Measurements from ENCODE around the gene CDC42EP2. TPM values are rescaled to one million over a fixed set of nuclear protein-coding genes. Genes with fewer than 3 reads are reported as not detected.

The CDC42EP2 gene
- total and polyA plus RNA-seq, 2 of the 13 experiments (the other 11 are each of a cell fraction or from before 2014, with no cell fraction given) = 2.3 to 7.1 TPM

DNA sequence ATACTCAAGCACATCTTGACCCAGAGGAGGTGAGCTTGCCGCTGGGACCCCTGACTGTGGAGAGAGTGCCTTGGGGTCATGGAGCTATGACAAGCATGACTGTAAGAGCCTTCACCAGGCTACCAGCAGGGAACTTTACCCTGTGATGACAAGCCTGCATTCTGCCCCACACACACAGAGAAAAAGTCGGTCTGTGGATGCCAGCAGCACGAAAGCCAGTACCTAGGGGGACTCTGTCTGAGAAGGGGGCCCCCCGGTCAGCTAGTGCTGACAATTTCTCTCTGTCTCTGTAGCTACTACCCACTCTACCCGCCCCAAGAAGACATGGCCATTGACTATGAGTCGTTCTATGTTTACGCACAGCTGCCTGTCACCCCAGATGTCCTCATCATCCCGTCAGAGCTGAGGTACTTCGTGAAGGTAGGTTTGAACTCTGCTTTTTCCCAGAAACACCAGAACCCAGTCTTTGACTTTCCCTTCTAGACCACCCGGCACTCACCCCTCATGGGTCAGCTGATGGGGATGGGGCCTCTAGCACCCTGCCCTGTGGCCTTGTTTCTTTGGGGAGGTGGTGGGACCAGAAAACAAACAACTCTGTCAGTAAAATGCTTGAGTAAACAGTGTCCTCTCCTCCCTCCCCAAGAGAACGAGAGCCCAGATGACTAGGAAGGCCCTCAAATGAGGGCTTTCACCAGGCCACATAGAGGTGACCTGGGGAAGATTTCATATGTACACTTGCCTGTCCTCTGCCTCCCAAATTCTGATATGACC, 18.9 kb upstream of the CDC42EP2 start (continued):
- TF ChIP-seq, protein P1, sequence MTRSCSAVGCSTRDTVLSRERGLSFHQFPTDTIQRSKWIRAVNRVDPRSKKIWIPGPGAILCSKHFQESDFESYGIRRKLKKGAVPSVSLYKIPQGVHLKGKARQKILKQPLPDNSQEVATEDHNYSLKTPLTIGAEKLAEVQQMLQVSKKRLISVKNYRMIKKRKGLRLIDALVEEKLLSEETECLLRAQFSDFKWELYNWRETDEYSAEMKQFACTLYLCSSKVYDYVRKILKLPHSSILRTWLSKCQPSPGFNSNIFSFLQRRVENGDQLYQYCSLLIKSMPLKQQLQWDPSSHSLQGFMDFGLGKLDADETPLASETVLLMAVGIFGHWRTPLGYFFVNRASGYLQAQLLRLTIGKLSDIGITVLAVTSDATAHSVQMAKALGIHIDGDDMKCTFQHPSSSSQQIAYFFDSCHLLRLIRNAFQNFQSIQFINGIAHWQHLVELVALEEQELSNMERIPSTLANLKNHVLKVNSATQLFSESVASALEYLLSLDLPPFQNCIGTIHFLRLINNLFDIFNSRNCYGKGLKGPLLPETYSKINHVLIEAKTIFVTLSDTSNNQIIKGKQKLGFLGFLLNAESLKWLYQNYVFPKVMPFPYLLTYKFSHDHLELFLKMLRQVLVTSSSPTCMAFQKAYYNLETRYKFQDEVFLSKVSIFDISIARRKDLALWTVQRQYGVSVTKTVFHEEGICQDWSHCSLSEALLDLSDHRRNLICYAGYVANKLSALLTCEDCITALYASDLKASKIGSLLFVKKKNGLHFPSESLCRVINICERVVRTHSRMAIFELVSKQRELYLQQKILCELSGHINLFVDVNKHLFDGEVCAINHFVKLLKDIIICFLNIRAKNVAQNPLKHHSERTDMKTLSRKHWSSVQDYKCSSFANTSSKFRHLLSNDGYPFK (CRISPR knock-in tag; IDR thresholded peaks at IDR 0.05; ENCODE audit: borderline replicate concordance) = no peak
- peak; percentile 12; the same call in 1 of the 2 replicates for TF ChIP-seq NCOA2 (CRISPR knock-in tag; IDR thresholded peaks at IDR 0.05)
- peak; percentile 48 for TF ChIP-seq FOXA3 (CRISPR knock-in tag; IDR thresholded peaks at IDR 0.05)
- TF ChIP-seq ZNF496 (CRISPR knock-in tag; IDR thresholded peaks at IDR 0.05; ENCODE audit: insufficient replicate concordance) = no peak
- TF ChIP-seq AHR (CRISPR knock-in tag; IDR thresholded peaks at IDR 0.05) = no peak
- no peak for TF ChIP-seq ZBTB7B (CRISPR knock-in tag; IDR thresholded peaks at IDR 0.05)
- TF ChIP-seq SAP130 (CRISPR knock-in tag; IDR thresholded peaks at IDR 0.05; ENCODE audit: low read depth) = peak; percentile 68
- TF ChIP-seq, protein P2, sequence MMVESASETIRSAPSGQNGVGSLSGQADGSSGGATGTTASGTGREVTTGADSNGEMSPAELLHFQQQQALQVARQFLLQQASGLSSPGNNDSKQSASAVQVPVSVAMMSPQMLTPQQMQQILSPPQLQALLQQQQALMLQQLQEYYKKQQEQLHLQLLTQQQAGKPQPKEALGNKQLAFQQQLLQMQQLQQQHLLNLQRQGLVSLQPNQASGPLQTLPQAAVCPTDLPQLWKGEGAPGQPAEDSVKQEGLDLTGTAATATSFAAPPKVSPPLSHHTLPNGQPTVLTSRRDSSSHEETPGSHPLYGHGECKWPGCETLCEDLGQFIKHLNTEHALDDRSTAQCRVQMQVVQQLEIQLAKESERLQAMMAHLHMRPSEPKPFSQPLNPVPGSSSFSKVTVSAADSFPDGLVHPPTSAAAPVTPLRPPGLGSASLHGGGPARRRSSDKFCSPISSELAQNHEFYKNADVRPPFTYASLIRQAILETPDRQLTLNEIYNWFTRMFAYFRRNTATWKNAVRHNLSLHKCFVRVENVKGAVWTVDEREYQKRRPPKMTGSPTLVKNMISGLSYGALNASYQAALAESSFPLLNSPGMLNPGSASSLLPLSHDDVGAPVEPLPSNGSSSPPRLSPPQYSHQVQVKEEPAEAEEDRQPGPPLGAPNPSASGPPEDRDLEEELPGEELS (CRISPR knock-in tag; IDR thresholded peaks at IDR 0.05) = peak; percentile 68
- no peak for TF ChIP-seq SRSF1 (optimal IDR thresholded peaks at IDR 0.05; ENCODE audit: low read depth, low read length)
- TF ChIP-seq, protein P3, sequence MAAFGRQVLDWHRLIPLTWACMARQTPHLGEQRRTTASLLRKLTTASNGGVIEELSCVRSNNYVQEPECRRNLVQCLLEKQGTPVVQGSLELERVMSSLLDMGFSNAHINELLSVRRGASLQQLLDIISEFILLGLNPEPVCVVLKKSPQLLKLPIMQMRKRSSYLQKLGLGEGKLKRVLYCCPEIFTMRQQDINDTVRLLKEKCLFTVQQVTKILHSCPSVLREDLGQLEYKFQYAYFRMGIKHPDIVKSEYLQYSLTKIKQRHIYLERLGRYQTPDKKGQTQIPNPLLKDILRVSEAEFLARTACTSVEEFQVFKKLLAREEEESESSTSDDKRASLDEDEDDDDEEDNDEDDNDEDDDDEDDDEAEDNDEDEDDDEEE (CRISPR knock-in tag; IDR thresholded peaks at IDR 0.05) = no peak
- no peak for TF ChIP-seq ZNF44 (CRISPR knock-in tag; IDR thresholded peaks at IDR 0.05)
- TF ChIP-seq, protein P4, sequence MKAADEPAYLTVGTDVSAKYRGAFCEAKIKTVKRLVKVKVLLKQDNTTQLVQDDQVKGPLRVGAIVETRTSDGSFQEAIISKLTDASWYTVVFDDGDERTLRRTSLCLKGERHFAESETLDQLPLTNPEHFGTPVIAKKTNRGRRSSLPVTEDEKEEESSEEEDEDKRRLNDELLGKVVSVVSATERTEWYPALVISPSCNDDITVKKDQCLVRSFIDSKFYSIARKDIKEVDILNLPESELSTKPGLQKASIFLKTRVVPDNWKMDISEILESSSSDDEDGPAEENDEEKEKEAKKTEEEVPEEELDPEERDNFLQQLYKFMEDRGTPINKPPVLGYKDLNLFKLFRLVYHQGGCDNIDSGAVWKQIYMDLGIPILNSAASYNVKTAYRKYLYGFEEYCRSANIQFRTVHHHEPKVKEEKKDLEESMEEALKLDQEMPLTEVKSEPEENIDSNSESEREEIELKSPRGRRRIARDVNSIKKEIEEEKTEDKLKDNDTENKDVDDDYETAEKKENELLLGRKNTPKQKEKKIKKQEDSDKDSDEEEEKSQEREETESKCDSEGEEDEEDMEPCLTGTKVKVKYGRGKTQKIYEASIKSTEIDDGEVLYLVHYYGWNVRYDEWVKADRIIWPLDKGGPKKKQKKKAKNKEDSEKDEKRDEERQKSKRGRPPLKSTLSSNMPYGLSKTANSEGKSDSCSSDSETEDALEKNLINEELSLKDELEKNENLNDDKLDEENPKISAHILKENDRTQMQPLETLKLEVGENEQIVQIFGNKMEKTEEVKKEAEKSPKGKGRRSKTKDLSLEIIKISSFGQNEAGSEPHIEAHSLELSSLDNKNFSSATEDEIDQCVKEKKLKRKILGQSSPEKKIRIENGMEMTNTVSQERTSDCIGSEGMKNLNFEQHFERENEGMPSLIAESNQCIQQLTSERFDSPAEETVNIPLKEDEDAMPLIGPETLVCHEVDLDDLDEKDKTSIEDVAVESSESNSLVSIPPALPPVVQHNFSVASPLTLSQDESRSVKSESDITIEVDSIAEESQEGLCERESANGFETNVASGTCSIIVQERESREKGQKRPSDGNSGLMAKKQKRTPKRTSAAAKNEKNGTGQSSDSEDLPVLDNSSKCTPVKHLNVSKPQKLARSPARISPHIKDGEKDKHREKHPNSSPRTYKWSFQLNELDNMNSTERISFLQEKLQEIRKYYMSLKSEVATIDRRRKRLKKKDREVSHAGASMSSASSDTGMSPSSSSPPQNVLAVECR (CRISPR knock-in tag; IDR thresholded peaks at IDR 0.05; ENCODE audit: borderline replicate concordance) = no peak; the same call in 1 of the 2 replicates
- TF ChIP-seq ZNF558 (CRISPR knock-in tag; IDR thresholded peaks at IDR 0.05; ENCODE audit: borderline replicate concordance) = no peak
- TF ChIP-seq ZNF839 (CRISPR knock-in tag; IDR thresholded peaks at IDR 0.05; ENCODE audit: borderline replicate concordance) = no peak
- TF ChIP-seq MAF1 (CRISPR knock-in tag; IDR thresholded peaks at IDR 0.05; ENCODE audit: borderline replicate concordance) = no peak
